GM23338 (cell line): Measurements from ENCODE around the gene VSIG10L. TPM values are rescaled to one million over a fixed set of nuclear protein-coding genes. Genes with fewer than 3 reads are reported as not detected.

Source experiments
- ATAC-seq: fragments of 200-7000 bp; cut with Tn5 transposase; 3 replicates; pipeline ENCODE4 v1.9.1; 2020
- DNase-seq: peaks from one replicate; pipeline ENCODE4 v3.0.0-alpha.2; 2015; ENCODE audit warnings: low spot score
- H2AFZ ChIP-seq: fragments of 200-600 bp; sonication (generic); 2 replicates; pipeline ENCODE4 v1.8.0; 2016; ENCODE audit warnings: antibody characterized with exemption, mild to moderate bottlenecking, moderate library complexity
- H3F3A ChIP-seq: fragments of 200-600 bp; sonication (generic); replicated peaks from 2 replicates; pipeline ENCODE4 v1.8.0; 2017; ENCODE audit warnings: antibody characterized with exemption, mixed run types, low read depth
- H3K27ac ChIP-seq: fragments of 200-600 bp; sonication (generic); 2 replicates; pipeline ENCODE4 v1.6.1; 2016; ENCODE audit warnings: low read depth
- H3K27me3 ChIP-seq: fragments of 200-600 bp; sonication (generic); 2 replicates; pipeline ENCODE4 v1.8.0; 2016; ENCODE audit warnings: mild to moderate bottlenecking, mixed run types, moderate library complexity; ENCODE audit not compliant: insufficient read depth
- H3K36me3 ChIP-seq: fragments of 200-600 bp; sonication (generic); 2 replicates; pipeline ENCODE4 v1.8.0; 2016; ENCODE audit warnings: mild to moderate bottlenecking; ENCODE audit not compliant: insufficient read depth
- H3K4me1 ChIP-seq: fragments of 200-600 bp; sonication (generic); 2 replicates; pipeline ENCODE4 v1.8.0; 2016; ENCODE audit warnings: mild to moderate bottlenecking, moderate library complexity; ENCODE audit not compliant: insufficient read depth
- H3K4me2 ChIP-seq: fragments of 200-600 bp; sonication (generic); 2 replicates; pipeline ENCODE4 v1.7.1; 2017; ENCODE audit warnings: mixed run types
- H3K4me3 ChIP-seq: fragments of 200-600 bp; sonication (generic); 2 replicates; pipeline ENCODE4 v1.6.1; 2016; ENCODE audit warnings: mixed run types
- H3K79me2 ChIP-seq: fragments of 200-600 bp; sonication (generic); replicated peaks from 2 replicates; pipeline ENCODE4 v1.8.0; 2017; ENCODE audit warnings: mild to moderate bottlenecking; ENCODE audit not compliant: insufficient read depth
- H3K9me2 ChIP-seq: fragments of 200-600 bp; sonication (generic); 2 replicates; pipeline ENCODE4 v1.8.0; 2017; ENCODE audit not compliant: insufficient read depth
- H4K20me1 ChIP-seq: fragments of 200-600 bp; sonication (generic); replicated peaks from 2 replicates; pipeline ENCODE4 v1.8.0; 2017; ENCODE audit warnings: mild to moderate bottlenecking; ENCODE audit not compliant: insufficient read depth
- H3K27ac Mint-ChIP-seq: 2 replicates; pipeline ENCODE4 v1.8.0; 2020; ENCODE audit warnings: inconsistent platforms, mild to moderate bottlenecking, moderate library complexity, mixed read lengths
- H3K27me3 Mint-ChIP-seq: 3 replicates; pipeline ENCODE4 v1.8.0; 2022; ENCODE audit warnings: low read depth, mild to moderate bottlenecking, moderate library complexity, mixed read lengths, inconsistent platforms; ENCODE audit not compliant: insufficient read depth, poor library complexity
- H3K36me3 Mint-ChIP-seq: 3 replicates; pipeline ENCODE4 v1.8.0; 2021; ENCODE audit warnings: low read depth, mild to moderate bottlenecking, inconsistent platforms, moderate library complexity, mixed read lengths
- H3K4me1 Mint-ChIP-seq: 3 replicates; pipeline ENCODE4 v1.8.0; 2020; ENCODE audit warnings: mild to moderate bottlenecking, inconsistent platforms, mixed read lengths
- H3K4me3 Mint-ChIP-seq: 3 replicates; pipeline ENCODE4 v1.8.0; 2021; ENCODE audit warnings: moderate library complexity, mild to moderate bottlenecking, inconsistent platforms, mixed read lengths
- H3K9me3 Mint-ChIP-seq: 3 replicates; pipeline ENCODE4 v1.8.0; 2020; ENCODE audit warnings: moderate library complexity, mild to moderate bottlenecking, inconsistent platforms, mixed read lengths
- CREB1 ChIP-seq: fragments of 250-450 bp; sonication (Bioruptor Pico); IDR thresholded peaks from 2 replicates; pipeline ENCODE4 v1.5.0; 2020; ENCODE audit warnings: low read depth, mild to moderate bottlenecking, moderate library complexity
- CTCF ChIP-seq, 2 experiments: fragments of 200-600 bp in 1 of 2; sonication (generic) in 1 of 2; conservative IDR thresholded peaks; 2 replicates each; pipeline versions ENCODE4 v1.5.1 to v1.6.1; 2016 to 2017; ENCODE audit warnings: antibody characterized with exemption in 2 of 2, low read depth in 2 of 2, mild to moderate bottlenecking in 2 of 2, moderate library complexity in 1 of 2
- ETS1 ChIP-seq: IDR thresholded peaks from 2 replicates; pipeline ENCODE4 v1.6.1; 2016; ENCODE audit warnings: antibody characterized with exemption
- EZH2 ChIP-seq: fragments of 200-600 bp; sonication (generic); IDR thresholded peaks from one replicate; pipeline ENCODE4 v1.8.0; 2017; ENCODE audit warnings: antibody characterized with exemption, mild to moderate bottlenecking, low read depth; ENCODE audit not compliant: unreplicated experiment
- JUNB ChIP-seq: IDR thresholded peaks from one replicate; pipeline ENCODE4 v1.6.1; 2016; ENCODE audit warnings: antibody characterized with exemption; ENCODE audit not compliant: unreplicated experiment
- NANOG ChIP-seq: IDR thresholded peaks from 2 replicates; pipeline ENCODE4 v1.6.1; 2016; ENCODE audit warnings: antibody characterized with exemption, borderline replicate concordance
- POLR2AphosphoS5 ChIP-seq: IDR thresholded peaks from 2 replicates; pipeline ENCODE4 v1.6.1; 2016; ENCODE audit warnings: antibody characterized with exemption, low read depth
- REST ChIP-seq: IDR thresholded peaks from one replicate; pipeline ENCODE4 v1.6.1; 2018; ENCODE audit warnings: antibody characterized with exemption; ENCODE audit not compliant: unreplicated experiment
- STAT1 ChIP-seq: IDR thresholded peaks from one replicate; pipeline ENCODE4 v1.6.1; 2016; ENCODE audit warnings: antibody characterized with exemption; ENCODE audit not compliant: unreplicated experiment
- polyA plus RNA-seq: library from polyadenylated mRNA; unstranded; fragments of >200 nt; fragmentation: Nextera tagmentation; extraction: Ambion mirVana; gene quantifications from 2 replicates; pipeline ENCODE4 v1.2.1, GENCODE V29; 2016
- total RNA-seq: library from RNA; depleted of rRNA; stranded (reverse); fragments of >200 nt; shearing (Covaris generic); gene quantifications from 2 replicates; pipeline ENCODE4 v1.2.3, GENCODE V29; 2014

The VSIG10L gene
- total and polyA plus RNA-seq, 2 experiments from 2014 or later, result 9.6 to 10.4 TPM

- TF ChIP-seq EZH2 (no peak), NANOG (no peak), CTCF (conservative IDR thresholded peaks at IDR 0.05; ENCODE audit: low read depth in 2 of 2) (no peak), JUNB (no peak), POLR2AphosphoS5 (no peak), REST (no peak), STAT1 (no peak), CREB1 (CRISPR knock-in tag) (no peak)
Measured at GRCh38 chr19:51372021-51372648, 30.2 kb upstream of the VSIG10L start (continued).

- Histone ChIP-seq H3K4me3 (no peak overlapping the region), H4K20me1 (no peaks in the 10 kb centered on the region), H3F3A (no peaks in the 10 kb centered on the region; the same call in 1 of the 2 replicates), H3K9me2 (0 out of 2 replicates have a peak, but pooled peaks cover 2% of the 10 kb centered on the region), H3K4me1 (peaks cover 7% of the 10 kb centered on the region; the same call in 1 of the 2 replicates), H3K4me2 (no peak overlapping the region), H3K27ac (no peak overlapping the region), H3K36me3 (no peaks in the 10 kb centered on the region), H2AFZ (no peak overlapping the region), H3K27me3 (no peaks in the 10 kb centered on the region), H3K79me2 (no peaks in the 10 kb centered on the region)
- no peak overlapping the region for H3K4me3 Mint-ChIP-seq
- no peak for TF ChIP-seq ETS1
- no peak for TF ChIP-seq EZH2
- TF ChIP-seq CREB1 (CRISPR knock-in tag), result no peak
- DNase-seq (no peak), ATAC-seq (no peak)
- H3K27ac Mint-ChIP-seq, result 0 out of 2 replicates have a peak overlapping the region, but pooled peaks have one; percentile 46
- no peaks in the 10 kb centered on the region for H3K36me3 Mint-ChIP-seq
- H3K27me3 Mint-ChIP-seq, result peaks cover 20% of the 10 kb centered on the region
- no peaks in the 10 kb centered on the region; the same call in 2 of the 3 replicates for H3K9me3 Mint-ChIP-seq
- H3K4me1 Mint-ChIP-seq, result peaks cover 7% of the 10 kb centered on the region
Measured at GRCh38 chr19:51371186-51371690, 29.3 kb upstream of the VSIG10L start.
